IPS-18c (cell line): ENCODE data around the gene GRK5.

Source experiments
- H3K4me3 ChIP-seq: 2 replicates; pipeline ENCODE4 v1.7.0; 2013; ENCODE audit warnings: low read depth, mild to moderate bottlenecking, low read length, moderate library complexity; ENCODE audit not compliant: insufficient read depth
- H3K9me3 ChIP-seq: one replicate; pipeline ENCODE4 v1.6.1; 2013; ENCODE audit warnings: mild to moderate bottlenecking, low read length, moderate library complexity; ENCODE audit not compliant: control insufficient read depth, insufficient read depth

Gene GRK5

DNA sequence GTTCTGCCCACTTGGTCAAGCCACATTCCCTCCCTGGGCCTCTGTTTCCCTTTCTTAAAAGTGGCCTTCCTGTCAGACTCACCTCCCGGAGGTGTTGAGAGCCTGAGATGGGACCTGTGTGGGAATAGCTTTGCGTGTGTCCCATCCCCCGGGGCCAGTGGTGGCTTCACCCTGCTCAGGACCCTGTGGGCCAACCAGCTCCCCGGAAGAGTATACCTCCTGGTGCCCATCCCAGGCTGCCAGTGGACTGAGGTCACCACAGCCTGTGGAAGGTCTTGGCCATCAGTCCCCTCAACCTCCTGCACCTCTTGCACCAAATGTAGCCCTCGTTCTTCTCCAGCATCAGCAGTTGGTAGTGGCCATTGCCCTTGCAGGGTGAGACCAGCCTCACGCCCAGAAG lies 190.0 kb downstream of the GRK5 start:
- no peaks in the 10 kb centered on the region for H3K9me3 ChIP-seq
- H3K4me3 ChIP-seq, result no peak overlapping the region

GRCh38 chr10:119398996-119399395 lies 191.6 kb downstream of the GRK5 start:
- no peaks in the 10 kb centered on the region for H3K9me3 ChIP-seq
- H3K4me3 ChIP-seq, result no peak overlapping the region

GRCh38 chr10:119399466-119399865 lies 192.1 kb downstream of the GRK5 start:
- H3K9me3 ChIP-seq, result no peaks in the 10 kb centered on the region

DNA sequence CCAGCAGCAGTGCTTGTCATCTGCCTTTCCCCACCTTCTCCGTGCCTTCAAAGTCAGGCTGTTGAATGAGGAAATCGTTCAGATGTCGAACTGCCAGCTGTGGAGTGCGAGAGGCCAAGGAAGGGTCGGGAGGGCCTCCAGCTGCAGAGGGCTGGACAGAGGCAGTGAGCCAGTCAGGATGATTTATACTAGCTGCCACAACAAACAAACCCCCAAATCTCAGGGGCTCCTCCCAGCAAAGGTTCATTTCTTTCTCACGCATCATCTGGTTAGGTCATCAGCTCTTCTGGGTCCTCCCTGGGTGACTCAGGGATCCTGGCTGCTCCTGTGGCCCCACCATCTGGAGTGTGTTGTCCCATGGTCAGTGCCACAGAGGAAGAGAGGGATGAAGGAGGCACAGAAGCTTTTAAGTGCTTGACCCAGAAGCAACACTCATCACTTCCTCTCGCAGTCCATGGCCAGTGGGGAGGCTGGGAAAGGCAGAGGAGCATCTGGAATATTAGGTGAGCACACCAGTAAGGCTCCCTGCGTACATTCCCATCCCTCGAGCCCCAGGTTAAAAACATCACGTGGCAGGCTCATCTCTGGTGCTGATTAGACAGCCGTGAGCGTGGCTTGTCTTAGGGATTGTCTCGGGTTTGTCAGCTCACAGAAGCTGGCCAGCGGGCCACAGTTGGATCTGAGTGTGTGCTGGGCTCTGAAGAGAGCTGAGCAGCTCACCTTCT lies 194.5 kb downstream of the GRK5 start:
- H3K9me3 ChIP-seq, result no peaks in the 10 kb centered on the region
- H3K4me3 ChIP-seq, result no peak overlapping the region

More at GRCh38 chr10:119399466-119399865, 192.1 kb downstream of the GRK5 start:
- H3K4me3 ChIP-seq, result no peak overlapping the region

GRCh38 chr10:119403921-119404320 lies 196.6 kb downstream of the GRK5 start:
- no peaks in the 10 kb centered on the region for H3K9me3 ChIP-seq

GRCh38 chr10:119404719-119405519 lies 197.5 kb downstream of the GRK5 start:
- H3K9me3 ChIP-seq, result no peaks in the 10 kb centered on the region
- H3K4me3 ChIP-seq, result no peak overlapping the region

More at GRCh38 chr10:119403921-119404320, 196.6 kb downstream of the GRK5 start:
- H3K4me3 ChIP-seq, result no peak overlapping the region

DNA sequence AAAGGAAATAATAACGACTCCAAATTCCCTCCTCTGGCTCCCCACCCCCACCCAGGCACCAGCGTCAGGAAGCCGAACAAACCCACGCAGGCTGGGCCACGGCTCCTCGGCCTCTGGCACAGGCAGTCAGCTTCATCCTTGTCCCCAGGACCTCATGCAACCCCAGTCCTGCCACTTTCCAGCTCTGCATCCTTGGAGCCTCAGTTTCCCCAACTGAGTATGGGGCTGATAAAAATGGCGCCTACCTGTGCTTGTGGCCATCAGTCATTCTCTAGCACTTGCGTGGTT lies 198.1 kb downstream of the GRK5 start:
- H3K9me3 ChIP-seq, result no peaks in the 10 kb centered on the region

GRCh38 chr10:119406137-119406536 lies 198.8 kb downstream of the GRK5 start:
- H3K9me3 ChIP-seq, result no peaks in the 10 kb centered on the region
- H3K4me3 ChIP-seq, result no peak overlapping the region

More for the DNA sequence above, 198.1 kb downstream of the GRK5 start:
- no peak overlapping the region for H3K4me3 ChIP-seq

DNA sequence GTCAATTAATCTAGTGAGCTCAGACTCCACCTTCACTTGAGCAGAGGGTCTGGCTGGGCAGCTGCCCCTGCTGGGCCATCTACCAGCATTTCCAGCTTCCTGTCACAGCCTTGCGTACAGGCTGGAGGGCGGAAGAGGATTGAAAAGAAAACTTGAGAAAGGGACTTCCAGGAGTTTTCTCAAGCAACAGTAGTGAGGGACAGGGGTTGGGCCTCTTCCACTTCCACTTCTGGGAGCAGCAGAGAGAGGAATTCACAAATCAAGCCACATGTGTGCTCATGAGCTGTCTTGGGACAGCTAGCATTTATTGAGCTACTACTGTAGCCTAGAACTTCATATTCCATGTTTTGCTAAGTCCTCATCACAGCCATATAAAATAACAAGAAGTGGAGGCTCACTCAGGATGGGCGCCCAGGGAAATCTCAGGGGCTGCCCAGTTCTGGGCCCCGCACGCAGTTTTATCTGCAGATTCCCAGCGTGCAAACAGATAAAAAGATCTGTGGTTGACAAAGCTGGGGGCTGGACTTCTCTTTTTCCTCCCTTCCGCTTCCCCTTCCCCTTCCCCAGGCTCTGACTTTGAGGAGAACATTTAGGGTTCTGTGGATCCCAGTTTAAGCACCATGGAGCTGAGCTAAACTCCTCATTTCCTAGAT lies 199.4 kb downstream of the GRK5 start:
- Histone ChIP-seq H3K9me3 (no peaks in the 10 kb centered on the region), H3K4me3 (no peak overlapping the region)

- Histone ChIP-seq H3K4me3 (no peak overlapping the region), H3K9me3 (no peaks in the 10 kb centered on the region)
Measured at GRCh38 chr10:119407254-119407777, 199.9 kb downstream of the GRK5 start.

DNA sequence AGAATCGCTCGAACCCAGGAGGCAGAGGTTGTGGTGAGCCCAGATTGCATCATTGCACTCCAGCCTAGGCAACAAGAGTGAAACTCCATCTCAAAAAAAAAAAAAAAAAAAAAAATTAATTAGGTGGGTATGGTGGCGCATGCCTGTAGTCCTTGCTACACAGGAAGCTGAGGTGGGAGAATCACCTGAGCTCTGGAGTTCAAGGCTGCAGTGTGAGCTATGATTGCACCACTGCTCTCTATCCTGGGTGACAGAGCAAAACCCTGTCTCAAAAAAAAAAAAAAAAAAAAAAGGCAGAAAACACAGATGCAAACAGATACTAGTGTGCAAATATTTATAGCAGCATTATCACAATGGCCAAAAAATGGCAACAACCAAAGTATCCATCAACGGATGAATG lies 200.7 kb downstream of the GRK5 start:
- no peak overlapping the region for H3K4me3 ChIP-seq
- no peaks in the 10 kb centered on the region for H3K9me3 ChIP-seq

DNA sequence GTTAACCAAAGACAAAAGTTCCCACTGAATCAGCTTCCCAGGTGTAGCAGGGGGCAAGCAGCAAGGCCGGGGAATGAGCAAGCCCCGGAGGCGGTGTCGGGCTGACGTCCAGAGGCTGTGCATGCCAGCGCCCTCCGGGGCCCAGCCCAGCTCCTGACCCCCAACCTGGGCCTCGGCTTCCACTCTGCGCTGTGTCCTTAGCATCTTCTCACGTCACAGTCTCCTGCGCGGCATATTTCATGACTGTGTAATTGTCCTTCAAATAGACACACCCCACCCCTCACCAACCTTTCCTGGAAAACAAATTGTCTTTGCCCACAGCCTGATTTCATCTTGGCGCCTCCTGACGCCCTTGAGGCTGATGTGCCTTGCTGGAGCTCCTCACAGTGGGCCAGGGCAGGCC lies 201.6 kb downstream of the GRK5 start:
- Histone ChIP-seq H3K9me3 (no peaks in the 10 kb centered on the region), H3K4me3 (no peak overlapping the region)

GRCh38 chr10:119409385-119409784 lies 202.0 kb downstream of the GRK5 start:
- no peaks in the 10 kb centered on the region for H3K9me3 ChIP-seq
- no peak overlapping the region for H3K4me3 ChIP-seq

- Histone ChIP-seq H3K9me3 (no peaks in the 10 kb centered on the region), H3K4me3 (no peak overlapping the region)
Measured at GRCh38 chr10:119409906-119410305, 202.5 kb downstream of the GRK5 start.

DNA sequence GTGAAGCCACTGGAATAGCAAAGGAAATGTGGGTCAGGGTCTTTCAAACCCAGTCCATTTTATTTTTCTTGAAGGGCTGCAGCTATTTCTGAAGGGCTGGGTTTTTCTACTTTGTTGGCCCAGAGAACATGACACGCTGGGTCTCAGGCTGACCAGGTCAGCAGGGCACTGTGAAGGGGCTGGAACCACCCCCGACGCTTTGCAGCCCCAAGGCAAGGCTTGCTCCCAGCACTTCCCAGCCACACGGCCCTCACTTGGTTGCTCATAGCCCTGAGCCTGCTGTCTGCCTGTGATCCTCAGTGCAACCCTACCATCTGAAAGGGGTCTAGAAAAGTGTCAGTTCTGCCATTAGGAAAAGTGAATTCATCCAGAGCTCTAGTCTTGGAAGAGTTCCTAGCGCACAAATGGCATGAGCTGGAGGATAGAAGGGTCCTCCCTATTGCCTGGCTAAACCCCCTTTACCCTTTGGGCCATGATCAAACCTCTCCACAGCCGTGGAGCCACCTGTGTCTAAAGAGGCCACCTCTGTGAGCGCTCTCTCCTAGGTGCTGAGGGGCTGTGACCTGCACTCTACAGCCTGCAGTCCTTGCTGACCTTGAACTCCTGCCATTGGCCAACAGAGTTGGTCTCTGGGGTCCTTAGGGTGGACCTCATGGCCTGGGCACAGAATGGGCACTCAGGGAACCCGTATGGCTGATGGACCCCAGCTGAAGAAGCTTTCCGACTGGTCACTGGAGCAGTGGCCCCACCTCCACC lies 203.2 kb downstream of the GRK5 start:
- H3K4me3 ChIP-seq, result no peak overlapping the region

DNA sequence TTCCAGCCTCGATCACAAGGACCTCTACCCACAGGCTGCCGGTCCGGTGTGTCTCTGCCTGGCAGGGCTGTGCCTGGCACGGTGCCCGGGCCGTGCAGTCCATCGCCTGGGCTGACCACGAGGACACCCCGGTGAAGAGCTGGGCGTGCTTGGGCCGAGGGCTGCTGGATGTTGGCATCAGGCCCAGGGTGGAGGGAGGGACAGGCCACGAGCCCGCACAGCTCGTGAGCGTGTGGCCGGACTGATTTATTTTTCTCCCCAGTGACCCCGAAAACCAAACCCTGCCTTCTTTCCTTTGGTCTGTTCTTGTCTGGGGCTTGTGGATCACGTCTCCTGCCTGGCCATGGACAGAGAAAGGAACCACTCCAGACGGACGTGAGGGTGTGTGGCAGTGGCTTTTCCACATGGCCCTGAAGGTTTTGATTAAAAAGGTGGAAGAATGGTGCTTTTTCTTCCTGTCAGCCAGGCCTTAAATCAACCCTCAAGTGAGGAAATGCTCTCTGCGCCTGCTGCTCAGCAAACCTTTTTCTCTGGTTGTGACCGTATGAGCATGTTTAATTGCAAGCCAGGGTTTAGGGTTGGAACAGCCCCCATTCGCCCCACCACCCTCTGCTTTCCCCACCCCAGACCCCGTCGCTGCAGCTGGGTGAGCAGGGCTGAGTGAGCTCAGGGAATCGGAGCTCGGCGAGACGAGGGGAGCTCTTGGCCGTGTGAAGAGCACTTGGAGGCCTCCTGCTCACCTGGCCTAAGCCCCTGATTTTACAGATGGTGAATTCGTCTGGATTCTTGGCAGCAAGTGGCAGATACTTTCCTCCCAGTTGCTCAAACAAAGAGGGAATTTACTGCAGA lies 205.1 kb downstream of the GRK5 start:
- H3K4me3 ChIP-seq, result no peak overlapping the region
- no peaks in the 10 kb centered on the region for H3K9me3 ChIP-seq

More for the DNA sequence above, 203.2 kb downstream of the GRK5 start:
- no peaks in the 10 kb centered on the region for H3K9me3 ChIP-seq
